Measurements from ENCODE around the gene KCNT2. TPM values are rescaled to one million over a fixed set of nuclear protein-coding genes. Genes with fewer than 3 reads are reported as not detected.

The KCNT2 gene
- total RNA-seq, 1 experiment from 2014 or later: 9.1 TPM

- no peaks in the 10 kb centered on the region for H3K9me3 Mint-ChIP-seq
- no peak overlapping the region for H2AFZ ChIP-seq (ENCODE audit: low read length)
- H3K79me1 ChIP-seq (ENCODE audit: insufficient read depth, low read depth, low read length, poor library complexity, severe bottlenecking): no peaks in the 10 kb centered on the region
- whole genome bisulfite sequencing (ENCODE audit: extremely low coverage, insufficient read length, low lambda C conversion rate): no CpG with 5 or more reads among the region's 2 CpGs
- TF ChIP-seq, protein P1, sequence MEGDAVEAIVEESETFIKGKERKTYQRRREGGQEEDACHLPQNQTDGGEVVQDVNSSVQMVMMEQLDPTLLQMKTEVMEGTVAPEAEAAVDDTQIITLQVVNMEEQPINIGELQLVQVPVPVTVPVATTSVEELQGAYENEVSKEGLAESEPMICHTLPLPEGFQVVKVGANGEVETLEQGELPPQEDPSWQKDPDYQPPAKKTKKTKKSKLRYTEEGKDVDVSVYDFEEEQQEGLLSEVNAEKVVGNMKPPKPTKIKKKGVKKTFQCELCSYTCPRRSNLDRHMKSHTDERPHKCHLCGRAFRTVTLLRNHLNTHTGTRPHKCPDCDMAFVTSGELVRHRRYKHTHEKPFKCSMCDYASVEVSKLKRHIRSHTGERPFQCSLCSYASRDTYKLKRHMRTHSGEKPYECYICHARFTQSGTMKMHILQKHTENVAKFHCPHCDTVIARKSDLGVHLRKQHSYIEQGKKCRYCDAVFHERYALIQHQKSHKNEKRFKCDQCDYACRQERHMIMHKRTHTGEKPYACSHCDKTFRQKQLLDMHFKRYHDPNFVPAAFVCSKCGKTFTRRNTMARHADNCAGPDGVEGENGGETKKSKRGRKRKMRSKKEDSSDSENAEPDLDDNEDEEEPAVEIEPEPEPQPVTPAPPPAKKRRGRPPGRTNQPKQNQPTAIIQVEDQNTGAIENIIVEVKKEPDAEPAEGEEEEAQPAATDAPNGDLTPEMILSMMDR (conservative IDR thresholded peaks at IDR 0.05): no peak
- no peaks in the 10 kb centered on the region for H3K4me1 ChIP-seq (ENCODE audit: insufficient read depth, low read length)
- peaks cover 0 to 3% (median 0%) of the 10 kb centered on the region in 3 experiments; a peak in 2 of 7 replicates for H3K36me3 Mint-ChIP-seq (ENCODE audit: insufficient read depth in 1 of 3, low read depth in 3 of 3)
- H3K9ac ChIP-seq (ENCODE audit: extremely low read depth, insufficient read length, low read length): no peak overlapping the region
- no peak for DNase-seq
- H3K27me3 Mint-ChIP-seq (ENCODE audit: low read depth): no peaks in the 10 kb centered on the region
- H3K9me3 ChIP-seq (ENCODE audit: control insufficient read depth, low read depth, low read length): no peaks in the 10 kb centered on the region
- no peaks in the 10 kb centered on the region for H3K27me3 ChIP-seq (ENCODE audit: insufficient read depth, low read length)
- no peak overlapping the region for H4K91ac ChIP-seq (ENCODE audit: insufficient read length, low read depth, low read length)
- H3K4ac ChIP-seq (ENCODE audit: low read depth, low read length): no peak overlapping the region
- H3K4me2 ChIP-seq (ENCODE audit: insufficient read depth, insufficient read length, low read length): no peak overlapping the region
- H2BK12ac ChIP-seq (ENCODE audit: insufficient read length, low read depth, low read length): no peak overlapping the region
- H3K14ac ChIP-seq (ENCODE audit: insufficient read depth, low read length): no peak overlapping the region
- H3K56ac ChIP-seq (ENCODE audit: insufficient read length, low read depth, low read length): no peak overlapping the region
- H3K23me2 ChIP-seq (ENCODE audit: insufficient read length, low read depth, low read length, poor library complexity, severe bottlenecking): no peaks in the 10 kb centered on the region
- no peaks in the 10 kb centered on the region for H3K79me2 ChIP-seq (ENCODE audit: insufficient read depth, low read length)
- no peak overlapping the region for H2BK120ac ChIP-seq (ENCODE audit: low read depth, low read length, poor library complexity, severe bottlenecking)
- H2BK20ac ChIP-seq (ENCODE audit: low read depth, low read length, poor library complexity, severe bottlenecking): no peak overlapping the region
- no peak overlapping the region for H2BK15ac ChIP-seq (ENCODE audit: low read depth, low read length)
- no peak overlapping the region for H3K4me3 Mint-ChIP-seq
- H2BK5ac ChIP-seq (ENCODE audit: insufficient read length, low read length): no peak overlapping the region
- no peak overlapping the region for H3K23ac ChIP-seq (ENCODE audit: insufficient read length, low read depth, low read length)
- no peak overlapping the region for H4K8ac ChIP-seq (replicated peaks; ENCODE audit: insufficient read length, low read depth, low read length)
- H2AK5ac ChIP-seq (ENCODE audit: insufficient read length, low read length): no peak overlapping the region
- H3K27ac Mint-ChIP-seq: no peak overlapping the region
- no peak overlapping the region for H3K27ac ChIP-seq (ENCODE audit: insufficient read length, low read depth, low read length)
- H4K5ac ChIP-seq (ENCODE audit: insufficient read length, low read depth, low read length): no peak overlapping the region
- no peak overlapping the region for H3T11ph ChIP-seq (ENCODE audit: low read length)
- no peaks in the 10 kb centered on the region for H4K20me1 ChIP-seq (ENCODE audit: control insufficient read depth, insufficient read depth, insufficient read length)
- peaks cover 4 to 5% of the 10 kb centered on the region in 2 experiments for H3K4me1 Mint-ChIP-seq
- no peak overlapping the region for H3K18ac ChIP-seq (ENCODE audit: insufficient read length, low read depth, low read length)
These were observed 198.7 kb downstream of the KCNT2 start for GRCh38 chr1:196409586-196409985.

Data from H9 (cell line).